Measurements from ENCODE around the gene CENPB. TPM values are rescaled to one million over a fixed set of nuclear protein-coding genes. Genes with fewer than 3 reads are reported as not detected.
A peak's percentile ranks its signal among the peaks of the same experiment; 100 is the strongest.

CENPB gene
- total and polyA plus RNA-seq, 10 of the 15 experiments (the other 5 are each of a cell fraction or from before 2014, with no cell fraction given), result 0.16 to 71.2 (median 14.0) TPM

GRCh38 chr20:3782597-3782996 is 3.9 kb downstream of the CENPB start:
- no TSS peak for BruUV-seq (replicated peaks)
- H3K4me3 ChIP-seq, result no peak overlapping the region
- no peaks in the 10 kb centered on the region for H3K36me3 ChIP-seq (ENCODE audit: control insufficient read depth in 2 of 2, insufficient read depth in 2 of 2, low read length in 1 of 2)
- TF ChIP-seq EP300 (IDR thresholded peaks at IDR 0.05; ENCODE audit: borderline replicate concordance in 1 of 2, control insufficient read depth in 1 of 2, low read depth in 2 of 2, low read length in 2 of 2), result no peak
- no peak for TF ChIP-seq NR2F1 (conservative IDR thresholded peaks at IDR 0.05)
- no peak for TF ChIP-seq ZNF207 (IDR thresholded peaks at IDR 0.05; ENCODE audit: borderline replicate concordance)
- 0 out of 2 replicates have a peak, but pooled peaks have one; percentile 29 for TF ChIP-seq SMAD5 (IDR thresholded peaks at IDR 0.05; ENCODE audit: low read depth)
- no peaks in the 10 kb centered on the region for H4K20me1 ChIP-seq (ENCODE audit: control insufficient read depth, insufficient read depth)
- H3K9ac ChIP-seq (ENCODE audit: control insufficient read depth, insufficient read depth, low read length), result no peak overlapping the region
- ChIA-PET CTCF (interaction anchor here (1.4 to 1.7 kb wide), 2 partner anchors 15 to 303 kb away, joined by 6 read pairs; partner anchors contain the start of gene ADISSP), POLR2A (no interaction called here), SMC1A (ENCODE audit: uncharacterized antibody, unreplicated experiment) (no interaction called here), RAD21 (ENCODE audit: unreplicated experiment) (no interaction called here)
- no peak overlapping the region for H3K27ac ChIP-seq (ENCODE audit: control insufficient read depth, insufficient read depth)
- no peak overlapping the region for H3K4me2 ChIP-seq (ENCODE audit: control insufficient read depth, insufficient read depth)
- peaks cover 12% of the 10 kb centered on the region in 2 experiments for H3K27me3 ChIP-seq (replicated peaks in 1 of 2; ENCODE audit: control insufficient read depth in 2 of 2, insufficient read depth in 2 of 2, low read length in 1 of 2)
- DNase-seq (ENCODE audit: low read depth, low spot score) (no peak), ATAC-seq (no peak), FAIRE-seq (no peak)
- WGBS (ENCODE audit: insufficient coverage, insufficient replicate concordance, low lambda C conversion rate, missing lambda C conversion rate), result 91% methylated on average over 6 of the region's 6 CpGs
- H3K4me1 ChIP-seq (ENCODE audit: control insufficient read depth, insufficient read depth, low read length), result peaks cover 25% of the 10 kb centered on the region
- no peaks in the 10 kb centered on the region for H3K9me3 ChIP-seq (replicated peaks; ENCODE audit: control insufficient read depth, insufficient read depth, low read length)
- intact Hi-C loops (cut with micrococcal nuclease; ENCODE audit: unreplicated experiment), result loop anchor here (5.0 to 10.0 kb wide), 2 partner anchors 65 to 232 kb away; partner anchors contain the start of gene RNF24
- no peak overlapping the region for H2AFZ ChIP-seq (ENCODE audit: control insufficient read depth, low read depth, low read length)
- in situ Hi-C loops (cut with MboI), result loop anchor here (5.0 kb wide), 1 partner anchor 305 kb away; no protein-coding TSS in a partner anchor
- H3K79me2 ChIP-seq (ENCODE audit: control insufficient read depth, insufficient read depth, low read length), result peaks cover 14% of the 10 kb centered on the region

GRCh38 chr20:3781153-3781910 is 5.2 kb downstream of the CENPB start, which contains the start of gene SPEF1:
SPEF1 (minus strand) TSS chr20:3781448; CDS start chr20:3781287, 161 bp downstream.
- Histone ChIP-seq H2AFZ (ENCODE audit: control insufficient read depth, low read depth, low read length) (peak within 1 kb of the TSS; percentile 13; the same call in 1 of the 2 replicates), H3K4me1 (ENCODE audit: control insufficient read depth, insufficient read depth, low read length) (peaks cover 25% of the 10 kb centered on the region), H3K27ac (ENCODE audit: control insufficient read depth, insufficient read depth) (no peak within 1 kb of the TSS), H3K36me3 (ENCODE audit: control insufficient read depth in 2 of 2, insufficient read depth in 2 of 2, low read length in 1 of 2) (no peaks in the 10 kb centered on the region), H3K4me2 (ENCODE audit: control insufficient read depth, insufficient read depth) (peak within 1 kb of the TSS; percentile 85), H3K27me3 (replicated peaks in 1 of 2; ENCODE audit: control insufficient read depth in 2 of 2, insufficient read depth in 2 of 2, low read length in 1 of 2) (peaks cover 12 to 16% of the 10 kb centered on the region in 2 experiments), H3K9me3 (replicated peaks; ENCODE audit: control insufficient read depth, insufficient read depth, low read length) (no peaks in the 10 kb centered on the region), H3K79me2 (ENCODE audit: control insufficient read depth, insufficient read depth, low read length) (peaks cover 14% of the 10 kb centered on the region), H4K20me1 (ENCODE audit: control insufficient read depth, insufficient read depth) (no peaks in the 10 kb centered on the region), H3K4me3 (0 out of 2 replicates have a peak within 1 kb of the TSS, but pooled peaks have one; percentile 46), H3K9ac (ENCODE audit: control insufficient read depth, insufficient read depth, low read length) (no peak within 1 kb of the TSS)
- ChIA-PET CTCF (interaction anchor here (0.7 to 1.7 kb wide), 9 partner anchors 13 to 304 kb away, joined by 3 to 6 read pairs (median 5); partner anchors contain the start of genes ADISSP and AP5S1), POLR2A (interaction anchor here (1.0 kb wide), 1 partner anchor 39 kb away, joined by 3 read pairs; the partner anchor contains the start of gene AP5S1), RAD21 (ENCODE audit: unreplicated experiment) (interaction anchor here (0.7 to 1.2 kb wide), 5 partner anchors 12 to 105 kb away, joined by 3 to 5 read pairs (median 4); partner anchors contain the start of genes ADISSP and AP5S1), SMC1A (ENCODE audit: uncharacterized antibody, unreplicated experiment) (interaction anchor here (0.9 to 1.2 kb wide), 4 partner anchors 39 to 105 kb away, joined by 3 to 6 read pairs (median 4); partner anchors contain the start of gene AP5S1)
- ATAC-seq (peak; percentile 84), DNase-seq (ENCODE audit: low read depth, low spot score) (peak; percentile 33), FAIRE-seq (peak; percentile 86)
- in situ Hi-C loops (cut with MboI) (loop anchor here (5.0 kb wide), 1 partner anchor 306 kb away; no protein-coding TSS in a partner anchor), intact Hi-C loops (cut with micrococcal nuclease; ENCODE audit: unreplicated experiment) (loop anchor here (5.0 to 10.0 kb wide), 2 partner anchors 64 to 233 kb away; partner anchors contain the start of gene RNF24)
- no TSS peak for BruUV-seq (replicated peaks)
- WGBS (ENCODE audit: insufficient coverage, insufficient replicate concordance, low lambda C conversion rate, missing lambda C conversion rate), result 12% methylated on average over 28 of the region's 28 CpGs
- peak; percentile 87 for TF ChIP-seq SIX5 (IDR thresholded peaks at IDR 0.05; ENCODE audit: low read depth, low read length, severe bottlenecking)
- TF ChIP-seq ASH2L (IDR thresholded peaks at IDR 0.05; ENCODE audit: borderline replicate concordance, low read depth), result no peak
- peak; percentile 99 for TF ChIP-seq YY1 (IDR thresholded peaks at IDR 0.05; ENCODE audit: low read depth, low read length)
- TF ChIP-seq FOS (IDR thresholded peaks at IDR 0.05; ENCODE audit: borderline replicate concordance, extremely low read depth, insufficient read length), result no peak
- peak; percentile 96 for TF ChIP-seq NKRF (conservative IDR thresholded peaks at IDR 0.05)
- no peak for TF ChIP-seq SMARCA5 (IDR thresholded peaks at IDR 0.05)
- TF ChIP-seq HDGF (IDR thresholded peaks at IDR 0.05), result no peak
- no peak for TF ChIP-seq NR2F1 (conservative IDR thresholded peaks at IDR 0.05)
- TF ChIP-seq SREBF2 (IDR thresholded peaks at IDR 0.05; ENCODE audit: low read length), result no peak
